GM23248 (cell line): ENCODE measurements around the gene SLITRK2. TPM values are rescaled to one million over a fixed set of nuclear protein-coding genes. Genes with fewer than 3 reads are reported as not detected.

Experiments
- DNase-seq: peaks from one replicate; pipeline ENCODE4 v3.0.0-alpha.2; 2015
- H2AFZ ChIP-seq: fragments of 200-600 bp; sonication (generic); 2 replicates; pipeline ENCODE4 v1.6.1; 2016; ENCODE audit warnings: antibody characterized with exemption
- H3F3A ChIP-seq: fragments of 200-600 bp; sonication (generic); 2 replicates; pipeline ENCODE4 v1.6.1; 2016; ENCODE audit warnings: mild to moderate bottlenecking, antibody characterized with exemption, mixed run types; ENCODE audit not compliant: insufficient read depth
- H3K27ac ChIP-seq: fragments of 200-600 bp; sonication (generic); 2 replicates; pipeline ENCODE4 v1.5.1; 2016; ENCODE audit warnings: mild to moderate bottlenecking
- H3K27me3 ChIP-seq: fragments of 200-600 bp; sonication (generic); replicated peaks from 2 replicates; pipeline ENCODE4 v1.6.1; 2016; ENCODE audit warnings: mild to moderate bottlenecking; ENCODE audit not compliant: insufficient read depth
- H3K36me3 ChIP-seq: fragments of 200-600 bp; sonication (generic); 2 replicates; pipeline ENCODE4 v1.6.1; 2016; ENCODE audit warnings: low read depth, mild to moderate bottlenecking
- H3K4me1 ChIP-seq: fragments of 200-600 bp; sonication (generic); 2 replicates; pipeline ENCODE4 v1.6.1; 2016; ENCODE audit warnings: mild to moderate bottlenecking; ENCODE audit not compliant: insufficient read depth
- H3K4me2 ChIP-seq: fragments of 200-600 bp; sonication (generic); one replicate; pipeline ENCODE4 v1.6.1; 2016; ENCODE audit warnings: mild to moderate bottlenecking; ENCODE audit not compliant: unreplicated experiment
- H3K4me3 ChIP-seq: fragments of 200-600 bp; sonication (generic); 2 replicates; pipeline ENCODE4 v1.5.1; 2016; ENCODE audit warnings: mild to moderate bottlenecking
- H3K79me2 ChIP-seq: fragments of 200-600 bp; sonication (generic); 2 replicates; pipeline ENCODE4 v1.6.1; 2016; ENCODE audit warnings: mild to moderate bottlenecking; ENCODE audit not compliant: insufficient read depth
- H3K9ac ChIP-seq: fragments of 200-600 bp; sonication (generic); 2 replicates; pipeline ENCODE4 v1.6.1; 2016; ENCODE audit warnings: mild to moderate bottlenecking
- H3K9me2 ChIP-seq: fragments of 200-600 bp; sonication (generic); 2 replicates; pipeline ENCODE4 v1.6.1; 2016; ENCODE audit warnings: mixed run types, mild to moderate bottlenecking, moderate library complexity; ENCODE audit not compliant: insufficient read depth
- H3K9me3 ChIP-seq: fragments of 200-600 bp; sonication (generic); one replicate; pipeline ENCODE4 v1.6.1; 2017; ENCODE audit warnings: low read depth
- H4K20me1 ChIP-seq: fragments of 200-600 bp; sonication (generic); 2 replicates; pipeline ENCODE4 v1.6.0; 2016; ENCODE audit not compliant: insufficient read depth
- EZH2 ChIP-seq: fragments of 200-600 bp; sonication (generic); IDR thresholded peaks from 2 replicates; pipeline ENCODE4 v1.6.1; 2018; ENCODE audit warnings: antibody characterized with exemption, mild to moderate bottlenecking; ENCODE audit not compliant: insufficient read depth, poor library complexity, severe bottlenecking
- EZH2phosphoT487 ChIP-seq: fragments of 200-600 bp; sonication (generic); IDR thresholded peaks from 2 replicates; pipeline ENCODE4 v1.6.1; 2018; ENCODE audit warnings: antibody characterized with exemption, moderate library complexity, mild to moderate bottlenecking, low read depth; ENCODE audit not compliant: insufficient read depth
- WGBS, 2 experiments: methylation state at CpG; one replicate each; pipeline ENCODE4 v1.1.6; 2015 to 2017; ENCODE audit warnings: low lambda C conversion rate in 2 of 2, low coverage in 1 of 2; ENCODE audit errors: missing lambda C conversion rate in 2 of 2; 5-methylcytosine and 5-hydroxymethylcytosine counted together
- in situ Hi-C: fragments of 300-500 bp; cut with MboI; formaldehyde crosslinking; loops from 2 replicates; pipeline ENCODE4 v1.15.0; 2020
- polyA plus RNA-seq: library from polyadenylated mRNA; unstranded; fragments of >200 nt; fragmentation: Nextera tagmentation; extraction: Ambion mirVana; gene quantifications from 2 replicates; pipeline ENCODE4 v1.2.1, GENCODE V29; 2016
- total RNA-seq: library from RNA; depleted of rRNA; stranded (reverse); fragments of >200 nt; shearing (Covaris generic); gene quantifications from 2 replicates; pipeline ENCODE4 v1.2.3, GENCODE V29; 2014

SLITRK2 gene
- total and polyA plus RNA-seq, 2 experiments from 2014 or later: not detected

DNA sequence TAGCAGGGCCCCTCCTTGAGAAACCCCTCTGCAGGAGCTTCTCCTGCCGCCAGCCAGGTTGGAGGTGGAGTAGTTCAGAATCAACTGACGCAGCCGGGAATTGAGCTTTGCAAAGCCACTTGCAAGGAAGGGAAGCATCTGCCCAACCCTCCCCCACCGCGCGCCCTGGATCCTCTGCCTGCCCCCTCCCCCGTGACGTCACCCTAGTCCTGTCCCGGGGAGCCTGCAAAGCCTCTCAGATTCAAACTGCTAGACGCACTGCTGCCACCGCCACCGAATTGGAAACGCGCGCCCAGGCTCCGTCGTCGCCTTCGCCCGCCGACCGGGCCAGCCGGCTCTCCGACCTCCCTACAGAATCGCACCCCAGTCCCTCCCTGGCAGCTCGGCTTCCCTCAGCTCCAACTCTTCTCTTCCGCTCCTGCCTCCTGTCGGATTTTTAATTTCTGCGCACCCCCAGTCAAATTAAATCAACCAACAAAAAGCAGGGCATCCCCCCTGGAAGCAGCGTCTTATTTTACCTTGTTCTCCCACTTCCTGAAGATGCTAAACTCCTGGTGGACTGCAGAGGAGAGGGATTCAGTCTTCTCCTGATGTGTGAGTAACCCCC, 3.8 kb downstream of the SLITRK2 start:
- Histone ChIP-seq H3F3A (no peaks in the 10 kb centered on the region), H3K9ac (no peak overlapping the region), H3K9me3 (no peaks in the 10 kb centered on the region), H3K9me2 (no peaks in the 10 kb centered on the region), H3K4me2 (no peak overlapping the region), H2AFZ (no peak overlapping the region), H3K4me3 (no peak overlapping the region), H3K79me2 (no peaks in the 10 kb centered on the region), H3K4me1 (no peaks in the 10 kb centered on the region), H3K27ac (no peak overlapping the region), H4K20me1 (no peaks in the 10 kb centered on the region), H3K27me3 (no peaks in the 10 kb centered on the region; the same call in 1 of the 2 replicates), H3K36me3 (no peaks in the 10 kb centered on the region)
- WGBS, 2 experiments: 1 to 5% methylated on average over 10 to 24 of the region's 30 CpGs
- no peak for DNase-seq
- no peak for TF ChIP-seq EZH2
- TF ChIP-seq EZH2phosphoT487: no peak
- in situ Hi-C loops: no loop called here

DNA sequence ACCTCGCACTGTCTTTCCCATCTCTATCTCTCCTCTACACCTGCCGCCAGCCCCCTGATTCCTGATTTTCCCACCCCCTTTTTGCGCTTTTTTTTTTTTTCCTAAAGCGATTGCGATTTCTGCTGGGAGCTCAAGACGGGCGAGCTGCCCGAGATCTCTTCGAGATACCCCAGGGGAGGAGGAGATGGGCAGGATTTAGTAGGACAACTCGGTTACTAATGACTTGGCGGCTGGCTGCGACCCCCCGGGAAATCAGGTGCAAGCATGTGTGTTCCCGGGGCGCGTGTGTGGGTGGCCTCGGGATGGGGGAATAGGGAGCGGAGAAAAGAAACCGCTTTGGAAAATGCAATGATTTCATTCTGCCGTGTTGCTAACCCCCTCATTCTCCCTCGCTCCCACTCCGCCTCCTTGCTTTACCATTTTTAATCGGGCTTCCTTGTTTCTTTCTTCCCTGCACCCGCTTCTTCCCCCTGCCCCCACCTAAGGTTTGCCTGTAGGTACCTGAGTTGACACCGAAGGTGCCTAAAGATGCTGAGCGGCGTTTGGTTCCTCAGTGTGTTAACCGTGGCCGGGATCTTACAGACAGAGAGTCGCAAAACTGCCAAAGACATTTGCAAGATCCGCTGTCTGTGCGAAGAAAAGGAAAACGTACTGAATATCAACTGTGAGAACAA, 4.4 kb downstream of the SLITRK2 start:
- Histone ChIP-seq H3F3A (no peaks in the 10 kb centered on the region), H3K9me3 (no peaks in the 10 kb centered on the region), H3K79me2 (no peaks in the 10 kb centered on the region), H2AFZ (no peak overlapping the region), H3K36me3 (no peaks in the 10 kb centered on the region), H3K4me2 (no peak overlapping the region), H3K9me2 (no peaks in the 10 kb centered on the region), H3K9ac (no peak overlapping the region), H4K20me1 (no peaks in the 10 kb centered on the region), H3K4me3 (no peak overlapping the region), H3K27me3 (no peaks in the 10 kb centered on the region; the same call in 1 of the 2 replicates), H3K27ac (no peak overlapping the region), H3K4me1 (no peaks in the 10 kb centered on the region)
- no peak for TF ChIP-seq EZH2phosphoT487
- no peak for TF ChIP-seq EZH2
- 5 to 10% methylated on average over 28 to 32 of the region's 33 CpGs for WGBS, 2 experiments
- in situ Hi-C loops: no loop called here
- no peak for DNase-seq

DNA sequence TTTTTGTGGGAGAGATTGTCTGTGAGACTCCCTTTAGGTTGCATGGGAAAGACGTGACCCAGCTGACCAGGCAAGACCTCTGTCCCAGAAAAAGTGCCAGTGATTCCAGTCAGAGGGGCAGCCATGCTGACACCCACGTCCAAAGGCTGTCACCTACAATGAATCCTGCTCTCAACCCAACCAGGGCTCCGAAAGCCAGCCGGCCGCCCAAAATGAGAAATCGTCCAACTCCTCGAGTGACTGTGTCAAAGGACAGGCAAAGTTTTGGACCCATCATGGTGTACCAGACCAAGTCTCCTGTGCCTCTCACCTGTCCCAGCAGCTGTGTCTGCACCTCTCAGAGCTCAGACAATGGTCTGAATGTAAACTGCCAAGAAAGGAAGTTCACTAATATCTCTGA, 5.5 kb downstream of the SLITRK2 start:
- no peak overlapping the region for H3K9ac ChIP-seq
- no peak overlapping the region for H3K4me3 ChIP-seq
- H3K9me3 ChIP-seq: no peaks in the 10 kb centered on the region
- H3F3A ChIP-seq: no peaks in the 10 kb centered on the region
- H3K79me2 ChIP-seq: no peaks in the 10 kb centered on the region
- 63% methylated on average over 2 to 7 of the region's 7 CpGs for WGBS, 2 experiments
- TF ChIP-seq EZH2 (no peak), EZH2phosphoT487 (no peak)
- no peak overlapping the region for H2AFZ ChIP-seq
- no peaks in the 10 kb centered on the region for H3K36me3 ChIP-seq
- no peak overlapping the region for H3K27ac ChIP-seq
- no peak overlapping the region for H3K4me2 ChIP-seq
- H3K27me3 ChIP-seq: no peaks in the 10 kb centered on the region; the same call in 1 of the 2 replicates
- in situ Hi-C loops: no loop called here
- DNase-seq: no peak
- no peaks in the 10 kb centered on the region for H3K9me2 ChIP-seq
- H3K4me1 ChIP-seq: no peaks in the 10 kb centered on the region
- H4K20me1 ChIP-seq: no peaks in the 10 kb centered on the region

DNA sequence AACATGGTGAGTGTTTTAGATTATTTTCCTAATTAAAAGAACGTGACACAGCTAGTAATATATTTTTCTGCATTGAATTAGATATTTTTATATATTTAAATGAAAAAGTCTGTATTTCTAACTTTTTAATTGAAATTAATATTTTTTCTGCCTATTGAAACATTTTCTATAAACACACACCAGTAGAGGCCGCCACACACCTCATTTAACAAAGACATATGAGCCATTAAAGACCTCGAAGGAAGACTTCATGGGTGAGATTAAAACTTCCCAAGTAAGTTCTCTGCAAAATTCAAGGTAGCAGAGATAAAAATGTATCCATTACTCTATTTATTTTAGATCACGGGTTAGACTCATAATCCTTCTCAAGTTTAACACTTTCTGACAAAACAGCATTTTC, 8.3 kb downstream of the SLITRK2 start:
- Histone ChIP-seq H3K36me3 (no peaks in the 10 kb centered on the region), H3K9me3 (no peaks in the 10 kb centered on the region), H3K27ac (no peak overlapping the region), H4K20me1 (no peaks in the 10 kb centered on the region), H3K4me2 (no peak overlapping the region), H3K4me3 (no peak overlapping the region), H3K27me3 (no peaks in the 10 kb centered on the region), H3K79me2 (no peaks in the 10 kb centered on the region), H3F3A (no peaks in the 10 kb centered on the region), H3K9ac (no peak overlapping the region), H3K4me1 (no peaks in the 10 kb centered on the region), H2AFZ (no peak overlapping the region), H3K9me2 (no peaks in the 10 kb centered on the region)
- peak; percentile 27 for DNase-seq
- in situ Hi-C loops: no loop called here
- WGBS, 2 experiments: 3 to 4% methylated on average over 4 of the region's 4 CpGs
- no peak for TF ChIP-seq EZH2phosphoT487
- no peak for TF ChIP-seq EZH2
